Natural killer cell (primary cell): Measurements from ENCODE around the gene AOX1. TPM values are rescaled to one million over a fixed set of nuclear protein-coding genes. Genes with fewer than 3 reads are reported as not detected.
"Not testable (repeated sequence)": the region's sequence is repeated elsewhere in the genome, so short reads cannot be mapped to it uniquely, and the experiment has no call there.

Experiments used
- ATAC-seq, 3 donors: fragments of 150-1000 bp in 2 of 3; fragments of 200-7000 bp in 1 of 3; cut with Tn5 transposase; 1 replicate in 1 of 3; 2 replicates in 2 of 3; pipeline ENCODE4 v1.10.0; 2021; ENCODE audit warnings: mild to moderate bottlenecking in 2 of 3, moderate library complexity in 2 of 3
- DNase-seq, 2 donors: peaks; one replicate each; pipeline versions ENCODE4 v3.0.0 to v3.0.0-alpha.2; 2013 to 2021; ENCODE audit warnings: mixed read lengths in 1 of 2
- H3K27ac ChIP-seq: one replicate; pipeline ENCODE4 v1.5.1; 2013; ENCODE audit warnings: mild to moderate bottlenecking, low read length
- H3K27me3 ChIP-seq: one replicate; pipeline ENCODE4 v1.6.1; 2013; ENCODE audit warnings: low read length; ENCODE audit not compliant: control insufficient read depth, insufficient read depth
- H3K36me3 ChIP-seq: one replicate; pipeline ENCODE4 v1.6.1; 2013; ENCODE audit warnings: low read length; ENCODE audit not compliant: control insufficient read depth, insufficient read depth
- H3K4me1 ChIP-seq: one replicate; pipeline ENCODE4 v1.6.1; 2013; ENCODE audit warnings: low read length; ENCODE audit not compliant: control insufficient read depth, insufficient read depth
- H3K4me3 ChIP-seq: one replicate; pipeline ENCODE4 v1.5.1; 2013; ENCODE audit warnings: low read length
- H3K9me3 ChIP-seq: one replicate; pipeline ENCODE4 v1.6.1; 2013; ENCODE audit warnings: low read length; ENCODE audit not compliant: control insufficient read depth, insufficient read depth
- H3K27ac Mint-ChIP-seq, 2 donors: one replicate each; pipeline ENCODE4 v1.8.0; 2022; ENCODE audit warnings: mild to moderate bottlenecking in 2 of 2, mixed read lengths in 2 of 2, moderate library complexity in 1 of 2
- H3K27me3 Mint-ChIP-seq, 2 donors: one replicate each; pipeline ENCODE4 v1.8.0; 2022; ENCODE audit warnings: low read depth in 2 of 2, mixed read lengths in 2 of 2
- H3K36me3 Mint-ChIP-seq: one replicate; pipeline ENCODE4 v1.8.0; 2022; ENCODE audit warnings: mixed read lengths
- H3K4me1 Mint-ChIP-seq, 2 donors: one replicate each; pipeline ENCODE4 v1.8.0; 2022; ENCODE audit warnings: mixed read lengths in 2 of 2
- H3K4me3 Mint-ChIP-seq: one replicate; pipeline ENCODE4 v1.8.0; 2022; ENCODE audit warnings: mild to moderate bottlenecking, moderate library complexity, mixed read lengths
- H3K9me3 Mint-ChIP-seq, 2 donors: one replicate each; pipeline ENCODE4 v1.8.0; 2022; ENCODE audit warnings: mixed read lengths in 2 of 2
- CTCF ChIP-seq: fragments of 200-600 bp; IDR thresholded peaks from one replicate; pipeline ENCODE4 v1.8.0; 2022; ENCODE audit warnings: antibody characterized with exemption
- WGBS: methylation state at CpG from one replicate; pipeline ENCODE4 v1.1.7; 2013; ENCODE audit warnings: missing lambda C conversion rate; ENCODE audit not compliant: insufficient coverage; 5-methylcytosine and 5-hydroxymethylcytosine counted together
- intact Hi-C: fragments of 100-400 bp; cut with micrococcal nuclease; formaldehyde crosslinking; loops from one replicate; pipeline ENCODE4 v1.14.2; 2022
- total RNA-seq, 4 donors: library from RNA; stranded (reverse); fragments of 120-200 nt in 1 of 4; gene quantifications; one replicate each; pipeline versions ENCODE4 v1.2.3 to v1.2.4, GENCODE V29; 2013 to 2022

AOX1 gene
- total RNA-seq, 3 donors from 2014 or later (not counting 1 experiment from before 2014, with no cell fraction given): not detected

DNA sequence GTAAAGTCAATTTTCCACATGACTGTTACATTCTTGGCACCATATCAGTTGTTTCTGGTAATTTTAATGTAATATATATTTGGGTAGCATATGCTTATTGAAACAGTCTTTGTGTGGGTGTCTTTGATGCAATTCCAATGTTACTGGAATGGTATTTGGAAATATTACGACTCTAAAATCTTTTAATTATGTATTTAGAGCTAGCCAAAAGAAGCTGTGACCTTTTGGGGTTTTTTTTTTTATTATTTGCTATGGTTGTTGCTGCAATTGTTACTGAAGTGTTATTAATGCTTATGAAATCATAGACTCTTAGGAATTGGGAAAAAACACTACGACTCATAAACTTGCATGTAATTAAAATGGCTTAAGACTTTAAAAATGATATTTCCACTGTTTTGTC is 95.9 kb downstream of the AOX1 start:
- Mint-ChIP-seq H3K36me3 (no peaks in the 10 kb centered on the region), H3K4me3 (no peak overlapping the region), H3K9me3 (no peaks in the 10 kb centered on the region), H3K27me3 (peaks cover 0 to 7% of the 10 kb centered on the region in 2 donors), H3K4me1 (no peaks in the 10 kb centered on the region), H3K27ac (no peak overlapping the region)
- intact Hi-C loops: no loop called here
- no peak for TF ChIP-seq CTCF
- no peaks in the 10 kb centered on the region for H3K36me3 ChIP-seq
- H3K9me3 ChIP-seq: no peaks in the 10 kb centered on the region
- H3K4me3 ChIP-seq: no peak overlapping the region
- peaks cover 2% of the 10 kb centered on the region for H3K27me3 ChIP-seq
- WGBS: no CpG with 5 or more reads among the region's 2 CpGs
- H3K4me1 ChIP-seq: no peaks in the 10 kb centered on the region
- DNase-seq (no peak), ATAC-seq (no peak)
- no peak overlapping the region for H3K27ac ChIP-seq

GRCh38 chr2:200682407-200682806 is 96.6 kb downstream of the AOX1 start:
- H3K27ac Mint-ChIP-seq, H3K27ac ChIP-seq, H3K27me3 ChIP-seq, H3K36me3 ChIP-seq, H3K9me3 Mint-ChIP-seq, H3K27me3 Mint-ChIP-seq, ATAC-seq, H3K4me1 Mint-ChIP-seq, H3K9me3 ChIP-seq, H3K36me3 Mint-ChIP-seq, intact Hi-C loops, H3K4me3 ChIP-seq, H3K4me1 ChIP-seq, DNase-seq, H3K4me3 Mint-ChIP-seq: not testable (repeated sequence)
- 83% methylated on average over 1 of the region's 5 CpGs for WGBS

DNA sequence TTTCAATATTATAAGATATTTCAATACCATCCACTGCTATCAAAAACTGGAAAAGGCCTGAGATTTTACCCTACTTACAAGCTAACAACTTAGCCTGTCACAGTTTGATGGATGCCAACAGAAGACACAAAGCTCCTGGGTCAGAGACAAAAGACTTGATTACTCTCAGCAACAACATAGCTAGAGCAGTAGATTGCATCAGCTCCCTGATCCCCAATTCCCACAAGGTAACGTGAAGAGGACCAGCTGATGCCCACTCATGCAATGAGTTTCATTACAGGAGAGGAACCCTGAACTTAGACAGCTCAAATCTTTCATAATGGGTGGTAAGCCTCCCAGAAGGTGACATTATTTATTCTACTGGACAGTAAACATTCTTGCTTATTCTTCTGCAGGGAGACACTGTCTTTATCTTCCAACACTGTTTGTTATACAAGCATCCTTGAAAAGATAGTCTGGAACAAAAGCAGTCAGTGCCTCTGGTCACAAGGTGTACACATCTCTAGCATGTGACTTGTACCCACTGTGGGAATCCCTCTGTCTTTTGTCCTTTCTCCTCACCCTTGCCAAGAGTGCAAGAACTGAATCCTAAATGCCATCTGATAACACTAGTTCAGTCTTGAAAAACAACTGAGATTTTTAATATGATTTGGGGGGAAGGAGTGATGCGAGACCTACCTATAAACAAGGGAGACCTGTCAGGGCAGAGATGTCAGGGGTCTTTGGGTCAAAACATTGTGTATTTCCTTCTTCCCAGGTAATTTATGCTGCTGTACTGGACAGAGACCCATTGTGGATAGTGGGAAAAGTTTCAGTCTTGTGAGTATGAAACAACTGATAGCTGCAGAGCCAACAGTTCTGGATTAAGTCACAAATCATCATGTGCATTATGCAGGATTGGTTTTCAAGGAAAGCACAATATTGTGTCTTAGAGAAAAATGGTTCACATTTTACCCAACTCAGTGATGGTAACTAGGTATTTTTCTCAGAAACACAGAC is 102.4 kb downstream of the AOX1 start:
- no peak overlapping the region for H3K4me3 ChIP-seq
- Mint-ChIP-seq H3K27ac (no peak overlapping the region), H3K4me1 (peaks cover 0 to 5% of the 10 kb centered on the region in 2 donors), H3K4me3 (no peak overlapping the region), H3K27me3 (peaks cover 0 to 3% of the 10 kb centered on the region in 2 donors), H3K9me3 (no peaks in the 10 kb centered on the region), H3K36me3 (no peaks in the 10 kb centered on the region)
- no peaks in the 10 kb centered on the region for H3K27me3 ChIP-seq
- no peaks in the 10 kb centered on the region for H3K9me3 ChIP-seq
- H3K27ac ChIP-seq: no peak overlapping the region
- H3K4me1 ChIP-seq: no peaks in the 10 kb centered on the region
- no peak for TF ChIP-seq CTCF
- WGBS: 50% methylated on average over 2 of the region's 2 CpGs
- no peaks in the 10 kb centered on the region for H3K36me3 ChIP-seq
- intact Hi-C loops: no loop called here
- ATAC-seq: no peak
- DNase-seq: no peak

DNA sequence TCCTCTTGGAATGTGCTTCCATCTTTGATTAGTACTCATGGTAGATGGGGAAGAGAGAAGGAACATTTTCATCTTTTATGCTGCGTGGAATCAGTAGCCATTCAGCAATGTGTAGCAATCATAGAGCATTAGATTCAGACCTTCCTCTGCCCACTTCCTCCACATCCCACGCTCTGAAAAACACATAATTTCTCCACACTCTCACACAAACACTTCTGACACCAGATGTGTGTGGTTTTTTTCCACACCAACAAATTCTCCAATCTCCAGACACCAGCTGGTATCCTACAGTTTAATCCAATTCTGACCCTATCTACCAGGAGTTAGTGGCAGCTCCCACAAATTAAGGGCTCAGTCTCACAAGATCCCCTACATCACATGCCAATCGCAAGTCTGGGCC is 103.3 kb downstream of the AOX1 start:
- H3K36me3 Mint-ChIP-seq: no peaks in the 10 kb centered on the region
- no peak overlapping the region for H3K4me3 Mint-ChIP-seq
- no peaks in the 10 kb centered on the region for H3K36me3 ChIP-seq
- intact Hi-C loops: no loop called here
- no peak overlapping the region for H3K27ac ChIP-seq
- H3K4me1 Mint-ChIP-seq: peaks cover 0 to 5% of the 10 kb centered on the region in 2 donors
- 44% methylated on average over 3 of the region's 3 CpGs for WGBS
- H3K9me3 ChIP-seq: no peaks in the 10 kb centered on the region
- H3K27ac Mint-ChIP-seq: no peak overlapping the region
- H3K4me3 ChIP-seq: no peak overlapping the region
- H3K27me3 ChIP-seq: no peaks in the 10 kb centered on the region
- no peaks in the 10 kb centered on the region for H3K4me1 ChIP-seq
- DNase-seq: no peak
- peaks cover 0 to 4% of the 10 kb centered on the region in 2 donors for H3K27me3 Mint-ChIP-seq
- TF ChIP-seq CTCF: no peak
- no peak for ATAC-seq
- H3K9me3 Mint-ChIP-seq: no peaks in the 10 kb centered on the region
